Activated naive CD8-positive, alpha-beta T cell treated with anti-CD3 and anti-CD28 coated beads, Interleukin-2, amount 10 ng/mL, durations not matched to agents 7 days and 5 days (primary cell): ENCODE results near the gene SIK2. TPM values are rescaled to one million over a fixed set of nuclear protein-coding genes. Genes with fewer than 3 reads are reported as not detected.

Experiments
- ATAC-seq: fragments of 150-1000 bp; cut with Tn5 transposase; one replicate; pipeline ENCODE4 v1.10.0; 2021; ENCODE audit warnings: low read depth, moderate library complexity
- POLR2A ChIA-PET: fragments of 350-600 bp; sonication (Branson Sonifier 250); formaldehyde crosslinking; loops from one replicate; lab custom pipeline; 2021; ENCODE audit warnings: antibody characterized with exemption; lab: Charles Lee
- DNase-seq: peaks from one replicate; pipeline ENCODE4 v3.0.0; 2021
- H3K27ac Mint-ChIP-seq: one replicate; pipeline ENCODE4 v1.8.0; 2022; ENCODE audit warnings: mild to moderate bottlenecking, mixed read lengths
- H3K27me3 Mint-ChIP-seq: one replicate; pipeline ENCODE4 v1.8.0; 2022; ENCODE audit warnings: mild to moderate bottlenecking, moderate library complexity, mixed read lengths
- H3K36me3 Mint-ChIP-seq: one replicate; pipeline ENCODE4 v1.8.0; 2021; ENCODE audit warnings: mild to moderate bottlenecking, mixed read lengths
- H3K4me1 Mint-ChIP-seq: one replicate; pipeline ENCODE4 v1.8.0; 2021; ENCODE audit warnings: mixed read lengths
- H3K4me3 Mint-ChIP-seq: one replicate; pipeline ENCODE4 v1.8.0; 2022; ENCODE audit warnings: mild to moderate bottlenecking, moderate library complexity, mixed read lengths
- H3K9me3 Mint-ChIP-seq: one replicate; pipeline ENCODE4 v1.8.0; 2021; ENCODE audit warnings: mixed read lengths
- total RNA-seq, 2 experiments: library from RNA; stranded (reverse); gene quantifications; one replicate each; pipeline ENCODE4 v1.2.3, GENCODE V29; 2021

SIK2 gene
- total RNA-seq, 2 experiments from 2014 or later = 10.2 to 12.9 TPM

DNA sequence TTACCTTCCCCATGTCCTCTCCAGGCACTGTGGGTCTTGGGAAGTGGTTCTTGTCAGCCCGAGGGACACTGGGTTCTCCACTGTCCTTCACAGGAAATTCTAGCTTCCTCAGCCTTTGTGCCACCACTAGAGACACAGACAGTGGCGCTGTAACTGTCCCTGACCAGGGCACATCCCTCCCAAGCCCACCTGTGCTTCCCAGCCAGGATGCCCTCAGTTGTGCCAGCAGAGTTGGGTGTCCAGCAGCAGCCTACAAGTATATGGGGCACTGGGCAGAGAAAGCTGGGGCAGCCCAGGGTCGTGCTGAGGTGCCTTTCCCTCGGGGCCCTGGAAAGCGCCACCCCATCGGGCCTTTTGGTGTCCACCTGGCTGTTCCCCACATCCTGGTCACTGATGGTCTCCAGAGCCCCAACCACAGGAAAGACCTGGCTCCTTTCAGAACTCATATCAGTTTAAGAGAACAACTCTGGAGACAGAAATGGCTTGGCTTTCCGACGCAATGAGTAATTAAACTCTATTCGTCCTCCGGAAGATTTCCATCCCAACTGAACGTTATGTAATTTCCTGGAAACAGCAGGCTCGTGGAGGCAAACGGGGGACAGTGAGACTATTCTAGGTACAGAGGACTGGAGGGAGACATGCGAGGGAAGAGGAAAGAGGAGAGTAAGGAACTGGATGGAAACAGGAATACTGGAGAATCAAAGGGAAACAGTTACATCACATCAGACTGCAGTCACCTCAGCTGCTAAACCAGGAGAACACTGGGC is 135.4 kb downstream of the SIK2 start:
- ATAC-seq (no peak), DNase-seq (no peak)
- Mint-ChIP-seq H3K27me3 (no peaks in the 10 kb centered on the region), H3K27ac (no peak overlapping the region), H3K36me3 (peaks cover 21% of the 10 kb centered on the region), H3K9me3 (no peaks in the 10 kb centered on the region), H3K4me1 (peaks cover 4% of the 10 kb centered on the region), H3K4me3 (no peak overlapping the region)
- POLR2A ChIA-PET = no interaction called here

DNA sequence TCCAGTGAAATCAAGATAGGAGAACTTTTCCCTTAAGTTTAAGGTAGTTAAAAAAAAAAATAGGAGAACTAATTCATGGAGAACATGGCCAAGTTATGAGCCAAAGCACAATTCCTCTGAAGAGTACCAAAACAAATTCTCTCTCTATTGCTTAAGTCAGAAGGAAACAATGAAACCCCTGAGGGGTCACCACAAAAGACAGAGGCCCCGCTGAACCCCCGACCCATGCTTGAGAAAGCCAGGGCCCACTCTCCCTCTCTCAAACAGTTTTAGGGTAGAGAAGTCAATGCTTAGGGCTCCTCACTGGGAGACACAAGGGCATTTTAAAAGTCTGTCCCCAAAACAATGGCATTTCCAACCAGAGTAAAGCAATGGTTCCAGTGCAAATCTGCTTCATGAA is 137.1 kb downstream of the SIK2 start:
- POLR2A ChIA-PET = no interaction called here
- Mint-ChIP-seq H3K4me1 (peaks cover 4% of the 10 kb centered on the region), H3K27me3 (no peaks in the 10 kb centered on the region), H3K27ac (no peak overlapping the region), H3K9me3 (no peaks in the 10 kb centered on the region), H3K36me3 (peaks cover 30% of the 10 kb centered on the region), H3K4me3 (no peak overlapping the region)
- no peak for DNase-seq
- ATAC-seq = no peak

DNA sequence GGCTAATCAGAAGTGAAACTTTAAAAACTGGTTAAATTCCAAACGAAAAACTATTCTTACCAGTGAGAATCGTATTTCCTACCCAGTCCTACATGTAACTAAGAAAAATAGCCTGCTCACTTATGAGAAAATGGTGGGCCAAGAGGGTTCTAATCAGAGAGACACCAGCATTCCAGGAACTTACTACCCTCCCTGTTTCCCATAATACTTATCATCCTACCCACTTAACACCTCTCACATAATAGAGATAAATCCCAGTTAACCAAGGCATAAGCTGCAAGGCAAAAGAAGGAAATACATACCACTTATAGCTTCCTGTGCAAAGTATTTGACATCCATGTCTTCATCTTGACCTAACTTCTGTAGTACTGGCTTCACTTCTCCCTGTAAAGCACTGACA is 139.5 kb downstream of the SIK2 start:
- ATAC-seq = no peak
- peaks cover 4% of the 10 kb centered on the region for H3K4me1 Mint-ChIP-seq
- POLR2A ChIA-PET = no interaction called here
- no peak overlapping the region for H3K4me3 Mint-ChIP-seq
- H3K27me3 Mint-ChIP-seq = no peaks in the 10 kb centered on the region
- H3K36me3 Mint-ChIP-seq = peaks cover 48% of the 10 kb centered on the region
- no peak overlapping the region for H3K27ac Mint-ChIP-seq
- no peak for DNase-seq
- no peaks in the 10 kb centered on the region for H3K9me3 Mint-ChIP-seq

DNA sequence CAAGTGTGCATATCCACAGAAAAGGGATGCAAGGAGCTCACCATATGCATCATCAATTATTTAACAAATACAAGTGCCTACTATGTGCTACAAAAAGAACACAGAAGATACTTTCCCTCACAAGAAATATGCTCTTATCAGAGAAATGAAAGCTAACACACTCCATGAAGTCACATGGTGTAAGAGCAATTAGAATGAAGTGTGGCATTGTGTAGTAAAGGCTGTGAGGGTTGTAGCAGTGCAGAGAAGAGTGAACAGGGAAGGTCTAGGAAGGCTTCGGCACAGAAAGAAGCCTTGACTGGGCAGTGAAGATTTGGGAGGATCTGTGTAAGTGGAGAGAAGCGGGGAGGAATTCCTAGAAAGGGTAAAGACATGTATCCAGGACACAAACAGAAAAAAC is 141.5 kb downstream of the SIK2 start:
- ATAC-seq (no peak), DNase-seq (no peak)
- H3K9me3 Mint-ChIP-seq = no peaks in the 10 kb centered on the region
- H3K4me1 Mint-ChIP-seq = peaks cover 1% of the 10 kb centered on the region
- H3K27me3 Mint-ChIP-seq = no peaks in the 10 kb centered on the region
- POLR2A ChIA-PET = no interaction called here
- H3K36me3 Mint-ChIP-seq = peaks cover 56% of the 10 kb centered on the region
- no peak overlapping the region for H3K27ac Mint-ChIP-seq
- H3K4me3 Mint-ChIP-seq = no peak overlapping the region

DNA sequence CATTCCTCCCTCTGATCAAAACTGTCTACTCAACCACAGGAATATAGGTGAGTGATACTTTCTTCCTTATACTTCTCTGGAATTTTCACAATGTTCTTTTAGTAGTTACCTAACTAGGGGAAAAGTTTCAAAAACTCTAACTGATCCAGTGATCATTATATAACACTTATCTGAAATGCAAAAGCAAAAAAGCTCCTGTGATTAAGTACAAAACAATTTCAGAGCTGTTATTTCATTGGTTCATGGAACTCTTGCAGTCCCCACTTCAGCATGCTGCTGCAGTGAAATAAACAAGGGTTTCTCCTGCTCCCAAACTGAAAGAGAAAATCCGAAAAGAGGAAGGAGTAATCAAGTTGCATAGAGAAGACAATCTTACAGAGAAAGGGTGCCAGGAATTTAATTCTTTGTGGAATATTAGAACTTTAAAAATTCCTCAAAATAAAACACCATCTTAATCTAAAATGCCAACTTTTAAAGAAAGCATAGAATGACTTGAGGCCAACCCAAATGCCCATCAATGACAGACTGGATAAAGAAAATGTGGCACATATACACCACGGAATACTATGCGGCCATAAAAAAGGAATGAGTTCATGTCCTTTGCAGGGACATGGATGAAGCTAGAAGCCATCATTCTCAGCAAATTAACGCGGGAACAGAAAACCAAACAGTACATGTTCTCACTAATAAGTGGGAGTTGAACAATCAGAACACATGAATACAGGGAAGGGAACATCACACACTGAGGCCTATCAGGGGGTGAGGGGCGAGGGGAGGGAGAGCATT is 143.7 kb downstream of the SIK2 start:
- H3K4me1 Mint-ChIP-seq = no peaks in the 10 kb centered on the region
- POLR2A ChIA-PET = no interaction called here
- H3K36me3 Mint-ChIP-seq = peaks cover 55% of the 10 kb centered on the region
- no peak overlapping the region for H3K4me3 Mint-ChIP-seq
- H3K27ac Mint-ChIP-seq = no peak overlapping the region
- H3K27me3 Mint-ChIP-seq = no peaks in the 10 kb centered on the region
- H3K9me3 Mint-ChIP-seq = no peaks in the 10 kb centered on the region
- no peak for ATAC-seq
- no peak for DNase-seq

DNA sequence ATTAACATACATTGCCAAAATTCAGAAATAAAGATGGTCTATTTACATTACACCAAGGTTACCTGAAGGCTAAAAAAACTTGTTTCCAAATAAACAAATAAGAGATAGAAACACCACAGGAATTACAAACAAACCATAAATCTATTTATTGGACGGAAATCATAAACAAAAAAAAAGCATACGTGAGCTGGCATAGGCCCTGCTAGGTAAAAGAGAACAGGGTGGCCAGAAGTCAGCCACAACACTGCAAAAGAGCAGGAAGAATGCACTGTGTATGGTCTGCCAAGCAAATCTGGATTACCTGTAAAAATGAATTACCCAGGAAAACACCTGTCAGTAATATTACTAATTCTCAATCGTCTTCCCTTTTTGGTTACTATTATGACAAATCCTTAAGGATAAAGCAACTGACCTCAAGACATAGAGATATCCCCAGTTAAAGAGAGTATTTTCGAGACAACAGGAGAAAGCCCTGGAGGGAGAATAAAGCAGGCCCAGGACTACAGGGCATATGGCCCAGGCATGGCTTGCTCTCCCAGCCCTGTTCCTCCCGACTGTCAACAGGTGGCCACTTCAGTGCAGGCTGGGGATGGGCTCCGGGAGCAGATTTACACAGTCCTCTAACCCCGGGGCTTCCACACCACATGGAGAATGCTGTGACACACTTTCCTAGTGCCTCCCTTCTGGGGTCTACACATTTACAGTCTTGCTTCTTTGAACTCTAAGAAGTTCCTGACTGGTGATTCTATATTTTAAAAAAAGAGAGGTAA is 146.0 kb downstream of the SIK2 start:
- Mint-ChIP-seq H3K27ac (no peak overlapping the region), H3K4me1 (no peaks in the 10 kb centered on the region), H3K27me3 (no peaks in the 10 kb centered on the region), H3K36me3 (peaks cover 46% of the 10 kb centered on the region), H3K4me3 (no peak overlapping the region), H3K9me3 (no peaks in the 10 kb centered on the region)
- no peak for DNase-seq
- POLR2A ChIA-PET = interaction anchor here (0.7 kb wide), 1 partner anchor 110 kb away, joined by 5 read pairs; no protein-coding TSS in a partner anchor
- ATAC-seq = no peak

DNA sequence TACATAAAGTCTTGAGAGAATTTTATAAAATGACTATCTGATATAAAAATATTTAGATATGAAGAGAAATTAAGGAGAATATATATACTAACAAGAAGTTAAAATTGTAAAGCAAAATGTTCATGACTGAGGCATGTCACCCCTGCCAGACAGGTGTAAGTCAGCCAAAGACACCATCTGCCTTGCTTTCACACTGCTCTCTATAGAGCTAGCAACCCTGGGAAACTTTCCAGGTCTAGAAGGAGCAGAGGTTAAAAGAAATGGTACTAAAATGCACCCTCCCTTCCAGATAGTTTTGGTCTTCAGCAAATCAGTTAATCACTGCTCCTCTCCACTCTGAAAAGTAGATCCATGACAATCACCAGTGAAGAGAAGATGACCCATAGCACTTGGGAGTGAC is 147.4 kb downstream of the SIK2 start:
- Mint-ChIP-seq H3K4me3 (no peak overlapping the region), H3K4me1 (no peaks in the 10 kb centered on the region), H3K36me3 (peaks cover 36% of the 10 kb centered on the region), H3K9me3 (no peaks in the 10 kb centered on the region), H3K27me3 (no peaks in the 10 kb centered on the region), H3K27ac (no peak overlapping the region)
- POLR2A ChIA-PET = no interaction called here
- no peak for DNase-seq
- ATAC-seq = no peak

DNA sequence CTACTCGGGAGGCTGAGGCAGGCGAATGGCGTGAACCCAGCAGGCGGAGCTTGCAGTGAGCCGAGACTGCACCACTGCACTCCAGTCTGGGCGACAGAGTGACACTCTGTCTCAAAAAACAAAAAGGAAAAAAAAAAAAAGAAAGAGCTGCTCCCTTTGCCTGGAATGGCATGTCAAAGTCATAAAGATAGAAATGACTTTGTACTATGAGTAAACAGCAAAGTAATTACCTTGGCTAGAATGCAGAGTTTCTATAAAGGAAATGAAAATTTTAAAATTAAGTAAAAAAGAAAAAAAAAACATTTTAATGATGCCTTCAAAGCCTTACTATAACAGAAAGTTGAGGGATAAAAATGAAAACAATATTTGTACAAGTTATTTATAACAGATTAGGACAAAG is 153.8 kb downstream of the SIK2 start:
- POLR2A ChIA-PET = no interaction called here
- Mint-ChIP-seq H3K27ac (no peak overlapping the region), H3K9me3 (no peaks in the 10 kb centered on the region), H3K4me1 (no peaks in the 10 kb centered on the region), H3K27me3 (no peaks in the 10 kb centered on the region), H3K36me3 (peaks cover 29% of the 10 kb centered on the region), H3K4me3 (no peak overlapping the region)
- ATAC-seq = no peak
- DNase-seq = no peak

DNA sequence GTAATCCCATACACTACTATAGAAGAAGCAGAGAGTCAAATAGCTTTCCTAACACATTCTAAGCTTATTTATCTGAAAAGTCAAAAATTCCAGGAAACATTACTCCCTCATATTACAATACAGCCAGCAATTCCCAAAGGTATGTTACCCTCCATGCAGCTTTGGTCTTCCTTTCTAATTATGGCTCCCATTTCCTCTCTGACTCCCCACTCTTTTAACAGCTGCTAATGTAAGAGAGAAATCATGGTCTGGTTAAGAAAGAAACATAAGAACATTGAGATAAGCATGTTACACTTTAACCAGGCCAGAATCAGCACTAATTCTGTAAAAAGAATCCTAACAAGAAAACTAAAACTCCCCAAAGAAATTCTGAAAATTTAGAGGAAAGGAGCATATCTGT is 157.1 kb downstream of the SIK2 start:
- Mint-ChIP-seq H3K4me3 (no peak overlapping the region), H3K4me1 (peaks cover 12% of the 10 kb centered on the region), H3K36me3 (peaks cover 36% of the 10 kb centered on the region), H3K9me3 (no peaks in the 10 kb centered on the region), H3K27me3 (no peaks in the 10 kb centered on the region), H3K27ac (no peak overlapping the region)
- POLR2A ChIA-PET = no interaction called here
- no peak for DNase-seq
- no peak for ATAC-seq

DNA sequence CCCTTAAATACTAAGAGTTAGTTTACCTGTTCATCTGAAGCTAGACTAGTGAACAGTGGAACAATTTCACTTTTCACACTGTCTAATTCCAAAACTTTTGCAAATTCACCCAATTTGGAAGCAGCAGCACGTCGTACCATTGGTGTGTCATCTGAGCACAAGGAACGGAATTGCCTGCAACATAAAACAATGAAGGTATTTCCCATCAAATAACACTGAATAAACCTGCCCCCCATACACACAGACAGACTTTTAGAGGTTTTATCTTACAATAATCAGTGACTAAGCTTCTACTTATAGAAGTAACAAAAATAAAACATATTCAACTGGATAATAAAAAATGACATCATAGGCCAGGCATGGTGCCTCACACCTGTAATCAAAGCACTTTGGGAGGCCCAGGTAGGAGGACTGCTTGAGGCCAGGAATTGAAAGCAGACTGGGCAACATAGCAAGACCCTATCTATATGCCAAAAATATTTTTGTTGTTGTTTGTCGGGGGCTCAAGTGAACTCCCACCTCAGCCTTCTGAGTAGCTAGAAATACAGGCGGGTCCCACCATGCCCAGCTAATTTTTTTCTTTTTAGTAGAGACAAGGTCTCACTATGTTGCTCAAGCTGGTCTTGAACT is 157.6 kb downstream of the SIK2 start:
- Mint-ChIP-seq H3K27ac (no peak overlapping the region), H3K27me3 (no peaks in the 10 kb centered on the region), H3K4me1 (peaks cover 17% of the 10 kb centered on the region), H3K4me3 (no peak overlapping the region), H3K36me3 (peaks cover 40% of the 10 kb centered on the region), H3K9me3 (no peaks in the 10 kb centered on the region)
- DNase-seq (no peak), ATAC-seq (no peak)
- POLR2A ChIA-PET = no interaction called here

DNA sequence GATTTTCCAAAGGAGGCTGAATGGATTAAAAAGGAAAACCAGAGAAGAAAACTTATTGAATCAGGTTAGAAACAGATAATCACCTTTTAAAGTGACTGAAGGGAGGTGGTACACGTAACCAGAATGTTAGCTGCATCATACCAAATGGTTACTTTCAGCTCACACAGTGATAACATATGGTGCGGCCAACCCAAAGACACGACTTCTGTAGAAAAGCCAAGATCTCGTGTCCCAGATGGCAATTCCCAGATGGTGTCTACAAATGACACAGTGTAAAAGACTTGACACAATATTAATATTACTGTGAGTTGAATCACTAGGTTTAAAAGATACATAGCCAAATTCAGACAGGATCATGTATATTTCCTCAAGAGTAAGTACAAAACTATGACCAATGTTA is 158.8 kb downstream of the SIK2 start:
- POLR2A ChIA-PET = no interaction called here
- ATAC-seq = no peak
- Mint-ChIP-seq H3K4me1 (peaks cover 22% of the 10 kb centered on the region), H3K4me3 (no peak overlapping the region), H3K36me3 (peaks cover 38% of the 10 kb centered on the region), H3K27ac (no peak overlapping the region), H3K27me3 (no peaks in the 10 kb centered on the region), H3K9me3 (no peaks in the 10 kb centered on the region)
- DNase-seq = no peak

DNA sequence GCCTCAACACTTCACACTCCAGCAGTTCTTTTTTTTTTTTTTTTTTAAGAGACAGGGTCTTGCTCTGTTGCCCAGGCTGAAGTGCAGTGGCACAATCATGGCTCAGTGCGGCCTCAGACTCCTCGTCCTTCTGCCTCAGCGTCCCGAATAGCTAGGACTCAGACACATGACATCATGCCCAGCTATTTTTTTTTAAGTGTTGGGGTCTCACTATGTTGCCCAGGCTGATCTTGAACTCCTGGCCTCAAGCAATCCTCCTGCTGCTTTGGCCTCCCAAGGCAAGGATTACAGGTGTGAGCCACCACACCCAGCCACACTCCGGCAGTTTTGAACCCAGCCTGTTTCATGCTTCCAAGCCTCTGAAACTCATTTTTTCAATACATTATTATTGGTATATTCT is 160.3 kb downstream of the SIK2 start:
- Mint-ChIP-seq H3K4me1 (peaks cover 30% of the 10 kb centered on the region), H3K27ac (no peak overlapping the region), H3K4me3 (no peak overlapping the region), H3K27me3 (no peaks in the 10 kb centered on the region), H3K36me3 (peaks cover 34% of the 10 kb centered on the region), H3K9me3 (no peaks in the 10 kb centered on the region)
- no peak for ATAC-seq
- POLR2A ChIA-PET = no interaction called here
- DNase-seq = no peak

DNA sequence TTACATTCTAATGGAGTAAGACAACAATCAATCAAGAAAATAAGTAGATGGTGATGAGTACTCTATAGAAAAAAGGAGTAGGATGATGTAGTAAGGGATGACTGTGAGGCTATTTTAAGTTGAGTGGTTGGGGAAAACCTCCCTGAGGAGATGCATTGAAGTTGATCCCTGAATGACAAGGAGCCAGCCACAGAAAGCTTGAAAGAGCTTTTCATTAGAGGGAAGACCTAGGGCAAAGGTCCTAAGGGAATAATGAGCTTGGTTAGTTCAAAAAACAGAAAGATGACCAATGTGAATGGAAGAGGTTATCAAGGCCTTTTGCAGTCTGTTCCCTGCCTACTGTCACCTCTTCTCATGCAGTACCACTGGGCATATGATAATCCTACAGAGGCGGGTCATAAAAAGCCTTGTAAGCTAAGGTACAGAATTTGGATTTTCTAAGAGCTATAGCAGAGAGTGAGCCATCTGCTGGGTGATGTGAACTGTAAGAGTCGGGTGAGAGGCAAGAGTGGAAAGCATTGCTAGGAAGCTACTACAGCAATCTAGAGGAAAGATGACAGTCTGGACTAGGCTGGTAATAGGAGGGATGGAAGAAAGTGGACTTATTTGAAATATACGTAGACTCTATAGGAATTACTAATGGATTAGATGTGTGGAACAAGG is 160.9 kb downstream of the SIK2 start:
- Mint-ChIP-seq H3K4me3 (no peak overlapping the region), H3K4me1 (peaks cover 30% of the 10 kb centered on the region), H3K27me3 (no peaks in the 10 kb centered on the region), H3K27ac (no peak overlapping the region), H3K9me3 (no peaks in the 10 kb centered on the region), H3K36me3 (peaks cover 32% of the 10 kb centered on the region)
- POLR2A ChIA-PET = no interaction called here
- ATAC-seq = no peak
- DNase-seq = no peak
